HG02970 (cell line): ENCODE results near the gene APOBEC2.

Source experiments
- ATAC-seq: cut with Tn5 transposase; IDR thresholded peaks from one replicate; pipeline ENCODE4 v1.9.1; 2021; ENCODE audit warnings: mild to moderate bottlenecking, moderate library complexity, moderate number of reproducible peaks; ENCODE audit not compliant: unreplicated experiment, low FRiP score

APOBEC2 gene

DNA sequence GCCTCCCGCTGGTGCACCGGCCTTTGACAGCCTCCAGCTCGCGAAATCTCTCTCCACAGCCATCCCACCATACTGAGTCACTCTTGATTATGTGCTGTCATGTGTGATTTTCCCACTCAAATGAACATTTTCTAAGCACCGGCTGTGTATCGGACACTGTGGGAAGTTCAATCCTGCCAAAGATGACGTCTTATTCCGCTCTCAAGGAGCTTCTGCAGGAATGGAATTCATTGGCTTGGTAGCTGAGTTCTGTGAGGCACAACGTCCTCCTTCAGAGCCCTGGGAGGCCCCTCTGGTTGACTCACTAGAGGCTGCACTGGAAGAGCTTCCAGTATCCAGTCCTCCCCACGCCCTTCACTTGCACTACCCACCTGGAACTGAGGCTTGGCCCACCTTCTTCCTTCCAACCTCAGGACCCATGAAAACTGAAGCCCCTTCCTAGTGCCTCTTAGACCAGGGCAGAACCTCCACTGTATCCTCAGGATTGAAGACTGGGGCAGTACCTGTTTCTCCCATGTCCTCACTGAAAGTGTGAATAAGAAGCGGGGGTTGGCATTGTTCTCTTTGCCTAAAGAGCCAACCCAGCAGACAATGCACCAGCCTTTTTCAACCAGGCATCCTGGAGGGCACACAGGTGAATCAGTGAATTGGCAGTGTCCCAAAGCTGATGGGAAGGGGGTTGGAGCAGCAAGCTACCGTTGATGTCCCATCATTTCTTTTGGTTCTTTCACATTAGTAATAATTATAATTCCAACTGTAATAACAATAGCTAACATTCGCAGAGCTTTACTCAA lies 15.7 kb upstream of the APOBEC2 start:
- no peak for ATAC-seq

- ATAC-seq: no peak
These were observed 14.8 kb upstream of the APOBEC2 start for GRCh38 chr6:41038205-41038604.

DNA sequence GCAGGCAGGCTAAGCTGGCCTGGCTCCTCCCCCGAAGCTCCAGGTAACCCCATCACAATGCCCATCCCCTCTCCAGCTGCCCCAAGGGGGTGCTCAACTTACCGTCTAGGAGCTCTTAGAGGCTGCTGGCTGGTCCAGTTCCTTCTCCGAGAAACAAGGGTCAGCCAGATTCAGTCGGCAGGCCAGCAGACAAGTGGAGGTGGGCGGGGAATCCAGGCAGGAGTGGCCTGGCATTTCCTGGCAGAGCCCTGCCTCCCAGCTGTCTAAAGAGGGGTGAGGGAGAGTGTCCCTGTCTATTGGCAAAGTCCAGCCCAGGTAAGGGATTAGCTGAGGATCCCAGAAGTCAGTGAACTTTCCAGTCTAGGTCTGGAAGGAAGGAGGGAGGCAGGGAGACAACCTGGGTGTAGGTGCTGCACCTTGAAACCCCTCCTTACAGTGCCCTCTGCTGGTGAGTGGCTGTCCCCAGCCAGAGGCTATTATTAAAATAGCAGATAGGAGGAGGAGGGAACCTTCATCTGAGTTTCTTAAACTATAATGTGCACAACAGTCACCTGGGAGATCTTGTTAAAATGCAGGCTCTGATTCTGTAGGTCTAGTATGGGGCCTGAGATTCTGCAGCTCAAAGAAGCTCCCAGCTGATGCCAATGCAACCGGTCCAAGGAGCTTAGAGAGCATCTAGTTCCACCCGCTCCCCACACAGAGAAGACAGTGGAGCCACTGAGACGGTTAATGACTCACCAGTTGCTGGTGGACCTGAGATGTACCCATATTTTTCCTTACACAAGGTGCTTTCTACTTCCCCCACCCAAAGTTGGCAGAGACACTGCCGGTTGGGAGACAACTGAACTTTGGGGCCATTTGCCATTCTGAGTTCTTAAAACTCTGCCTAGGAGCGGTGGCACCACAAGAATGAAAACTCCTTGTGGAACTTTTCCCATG lies 13.7 kb upstream of the APOBEC2 start, which contains the start of gene UNC5CL:
TSS of gene UNC5CL (minus strand) at position 162 of the 939 bp plus-strand sequence. CDS start 4,147 bp downstream, outside the sequence.
- ATAC-seq: no peak

DNA sequence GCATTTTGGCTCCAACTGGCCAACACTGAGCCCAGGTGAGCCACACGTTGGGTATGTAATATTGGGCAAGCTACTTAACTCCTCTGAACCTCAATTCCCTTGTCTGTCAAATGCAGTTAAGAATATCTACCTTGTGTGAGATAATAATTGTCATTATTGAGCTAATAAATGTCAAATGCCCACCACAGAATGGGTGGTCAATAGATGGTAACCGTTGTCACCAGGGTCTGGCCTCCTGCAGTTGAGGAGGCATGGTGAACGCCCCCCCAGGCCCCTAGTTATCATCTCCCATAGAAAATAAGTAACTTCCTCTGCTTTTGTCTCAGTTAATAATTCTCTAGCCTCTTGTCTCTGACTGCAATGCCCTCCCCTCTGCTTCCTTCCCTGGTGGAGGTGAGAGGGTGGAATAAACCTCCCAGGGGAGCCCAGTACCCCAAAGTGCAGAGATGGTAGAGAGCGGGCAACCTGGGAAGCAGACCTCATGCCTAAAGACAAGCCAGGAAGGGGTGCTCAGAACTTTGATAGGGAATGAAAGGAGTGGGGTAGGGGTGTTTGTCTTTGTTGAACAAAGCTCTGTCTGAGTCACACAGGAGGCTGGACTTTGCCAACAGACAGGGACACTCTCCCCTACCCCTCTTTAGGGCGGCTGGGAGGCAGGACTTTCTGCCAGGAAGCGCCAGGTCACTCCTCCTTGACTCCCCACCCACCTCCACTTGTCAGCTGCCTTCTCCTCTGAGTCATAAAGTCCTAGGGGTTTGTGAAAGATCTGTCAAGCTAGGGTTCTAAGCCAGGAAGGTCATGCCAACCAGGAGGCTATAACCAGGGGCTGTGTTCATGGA lies 12.7 kb upstream of the APOBEC2 start:
- no peak for ATAC-seq

- ATAC-seq: no peak
These were observed 12.0 kb upstream of the APOBEC2 start for GRCh38 chr6:41040940-41041536.

DNA sequence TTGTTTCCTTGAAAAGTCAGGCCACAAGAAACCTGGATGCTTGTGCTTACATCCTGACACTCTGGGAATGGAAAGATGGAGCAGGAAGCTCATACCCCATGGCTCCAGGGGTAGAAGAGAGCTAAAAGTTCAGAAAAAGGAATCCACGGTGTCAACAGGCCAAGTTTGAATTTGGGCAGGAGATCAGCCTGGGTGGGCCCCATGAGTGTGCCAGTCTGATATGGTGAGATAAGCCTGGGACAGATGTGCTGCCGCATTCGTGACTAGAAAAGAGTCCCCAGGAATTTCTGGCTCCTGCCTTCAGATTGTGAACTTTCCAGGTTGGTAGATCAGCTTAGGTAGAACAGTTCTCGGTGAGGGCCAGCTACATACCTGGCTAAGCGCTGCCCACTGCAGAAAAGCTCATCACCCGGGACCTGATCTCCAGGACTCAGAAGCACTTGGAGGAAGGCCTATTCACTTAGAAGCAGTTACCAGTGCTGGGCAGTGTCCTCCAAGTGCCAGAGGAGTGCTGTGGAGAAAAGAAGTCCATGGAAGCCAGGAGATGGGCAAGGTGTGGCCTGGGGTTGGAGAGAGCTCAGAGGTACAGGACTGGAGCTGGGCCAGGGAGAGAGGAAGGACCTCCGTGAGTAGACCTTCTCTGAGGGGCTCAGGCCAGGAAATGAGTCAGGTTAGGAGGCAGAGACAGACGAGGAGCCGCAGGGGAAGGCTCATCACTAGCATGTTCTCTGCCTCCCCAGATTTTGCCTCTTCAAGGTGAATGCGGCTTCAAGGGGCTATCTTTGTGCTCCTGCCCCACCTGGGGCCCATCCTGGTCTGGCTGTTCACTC lies 10.6 kb upstream of the APOBEC2 start, which contains the start of gene TSPO2:
TSS of gene TSPO2 (plus strand) at position 242 of the 830 bp plus-strand sequence. CDS start at position 761, 519 bp downstream.
- no peak for ATAC-seq

- no peak for ATAC-seq
These were observed 9.9 kb upstream of the APOBEC2 start for GRCh38 chr6:41043151-41043550.

DNA sequence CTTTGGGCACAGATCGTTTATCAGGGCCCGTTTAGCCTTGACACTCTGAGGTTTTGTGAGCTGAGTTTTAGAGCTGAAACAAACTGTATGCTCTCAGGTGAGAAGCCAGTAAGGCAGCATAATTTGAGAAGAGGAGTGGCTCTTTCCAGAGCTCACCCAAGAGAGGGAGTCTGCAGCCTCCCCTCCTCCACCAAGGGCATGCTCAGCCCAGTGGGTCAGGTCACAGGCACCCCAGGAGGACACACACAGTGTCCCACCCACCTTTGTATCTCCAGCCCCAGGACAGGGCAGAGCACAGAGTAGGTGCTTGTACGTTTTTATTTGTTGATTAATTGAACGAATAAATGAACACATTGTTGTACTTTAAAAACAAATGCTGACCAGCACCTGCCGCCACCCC lies 7.3 kb upstream of the APOBEC2 start:
- ATAC-seq: no peak

DNA sequence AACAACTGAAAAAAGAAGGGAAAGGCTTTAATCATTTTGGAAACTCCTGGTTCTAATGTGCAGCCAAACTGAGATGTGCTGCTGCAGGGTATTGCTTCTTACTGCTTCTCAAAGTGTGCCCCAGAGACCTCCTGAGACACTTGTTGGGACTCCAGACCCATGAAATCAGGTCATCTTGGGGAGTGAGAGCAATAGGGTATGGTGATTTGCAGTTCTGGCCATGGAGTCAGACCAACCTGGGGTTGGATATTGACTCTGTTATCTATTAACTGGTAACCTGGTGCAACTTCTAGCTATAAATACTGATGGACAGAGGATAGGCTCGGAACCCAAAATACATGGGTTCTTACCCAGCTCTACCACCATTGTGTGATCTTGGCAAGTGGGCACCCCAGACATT lies 6.9 kb upstream of the APOBEC2 start:
- no peak for ATAC-seq

DNA sequence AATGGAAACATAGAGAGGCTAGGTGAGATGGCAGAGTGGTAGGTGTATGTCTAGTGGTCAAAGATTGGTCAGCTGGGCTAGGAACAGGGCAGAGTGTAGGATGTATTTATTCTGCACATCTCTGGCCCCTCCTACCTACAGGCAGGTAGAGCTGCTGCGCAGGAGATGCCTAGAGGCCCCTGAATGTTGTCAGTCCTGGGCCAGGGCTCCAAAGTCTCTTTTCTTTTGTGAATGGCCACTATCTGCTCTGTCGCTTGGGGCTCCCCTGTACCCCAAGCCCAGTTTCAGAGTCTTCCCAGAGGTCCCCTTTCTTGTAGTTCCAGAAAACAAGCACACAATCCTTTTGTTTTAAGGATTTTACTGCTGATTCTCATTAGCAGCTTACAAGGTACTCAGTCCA lies 5.7 kb upstream of the APOBEC2 start:
- ATAC-seq: no peak

DNA sequence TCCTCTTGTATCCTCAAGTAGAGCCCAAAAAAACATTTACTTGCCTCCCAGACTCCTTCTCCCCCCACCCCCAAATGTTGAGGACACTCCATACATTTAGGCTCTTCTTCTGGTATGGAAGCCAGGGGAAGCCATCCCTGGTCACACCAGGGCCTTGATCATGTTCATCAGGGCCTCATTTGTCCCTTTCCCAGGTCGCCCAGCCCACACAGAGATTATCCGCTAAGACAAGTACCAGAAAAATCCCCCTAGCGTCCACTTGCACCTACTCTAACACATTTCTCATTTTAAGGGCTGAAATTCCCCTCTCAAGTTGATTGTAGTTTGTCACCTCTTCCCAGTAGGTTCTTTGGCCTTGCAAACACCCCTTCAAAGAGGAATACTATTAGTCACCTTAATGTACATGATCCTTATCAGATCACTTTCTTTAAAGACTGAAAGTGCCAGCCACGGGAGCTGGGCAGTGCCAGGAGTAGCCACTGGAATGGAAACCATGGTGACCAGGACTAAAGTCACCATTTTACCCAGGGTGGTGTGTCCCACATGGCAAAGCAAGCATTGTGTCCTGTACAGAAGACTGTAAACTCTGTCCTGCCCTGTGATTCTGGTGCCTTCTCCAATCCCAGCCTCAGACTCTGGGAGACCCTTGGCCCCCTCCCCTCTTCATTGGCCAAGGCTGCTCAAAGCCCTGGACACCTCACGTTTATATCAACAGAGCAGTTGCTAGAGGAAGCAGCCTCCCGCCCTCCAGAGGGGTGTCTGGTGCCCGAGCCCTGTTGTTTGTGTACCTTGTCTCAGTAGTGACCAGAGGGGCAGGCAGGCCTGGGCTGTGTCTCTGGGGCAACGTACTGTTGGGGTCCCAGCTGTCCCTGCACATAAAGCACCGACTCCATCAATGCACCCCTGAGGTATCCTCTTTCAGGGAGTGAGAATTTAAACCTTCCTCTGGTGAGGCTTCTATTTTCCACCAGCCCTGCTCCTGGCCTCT lies 5.0 kb upstream of the APOBEC2 start:
- no peak for ATAC-seq

DNA sequence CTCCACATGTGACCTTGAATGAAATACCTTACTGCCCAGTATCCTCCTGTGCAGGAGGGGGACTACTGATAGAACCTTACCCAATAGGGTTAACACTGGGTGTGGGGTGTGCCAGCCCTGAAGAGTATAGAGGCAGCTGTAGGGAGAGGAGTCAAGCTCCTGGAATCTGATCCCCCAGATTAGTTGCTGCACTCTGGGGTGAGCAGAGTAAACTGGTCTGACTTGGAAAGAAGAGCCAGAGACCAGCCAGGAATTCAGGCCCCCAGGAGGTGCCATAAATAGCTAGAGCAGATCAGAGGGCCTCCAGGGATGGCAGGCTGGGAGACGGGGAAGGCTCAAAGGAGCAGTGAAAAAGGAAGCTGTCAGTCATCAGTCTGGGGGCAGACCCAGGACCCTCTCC lies 3.5 kb upstream of the APOBEC2 start:
- no peak for ATAC-seq

- no peak for ATAC-seq
These were observed 3.0 kb upstream of the APOBEC2 start for GRCh38 chr6:41049955-41050354.

- no peak for ATAC-seq
These were observed 2.5 kb upstream of the APOBEC2 start for GRCh38 chr6:41050536-41050935.

DNA sequence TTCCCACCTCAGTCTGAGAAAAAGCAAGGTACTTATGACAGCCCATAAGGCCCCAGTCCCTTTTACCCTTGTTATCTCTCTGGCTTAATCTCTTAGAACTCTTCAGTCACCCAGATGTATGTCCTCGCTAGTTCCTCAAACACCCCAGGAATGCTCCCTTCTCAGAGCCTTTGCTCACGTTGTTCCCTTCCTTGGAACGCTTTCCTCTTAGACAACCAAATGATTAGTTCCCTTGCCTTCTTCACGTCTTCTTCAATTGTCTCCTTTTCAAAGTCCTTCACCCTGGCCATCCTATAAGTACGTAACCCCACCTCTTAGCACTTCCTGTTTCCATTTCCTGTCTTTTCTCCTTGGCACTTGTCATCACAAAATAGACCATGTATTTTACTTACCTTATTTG lies 1.1 kb upstream of the APOBEC2 start:
- no peak for ATAC-seq

- ATAC-seq: no peak
These were observed 1.5 kb downstream of the APOBEC2 start for GRCh38 chr6:41054511-41054910.

- no peak for ATAC-seq
These were observed 2.1 kb downstream of the APOBEC2 start for GRCh38 chr6:41055149-41055548.
